ENCODE data around the gene EIF4E2. TPM values are rescaled to one million over a fixed set of nuclear protein-coding genes. Genes with fewer than 3 reads are reported as not detected.

Gene EIF4E2
- total RNA-seq, 3 donors from 2014 or later (not counting 1 experiment from before 2014, with no cell fraction given) = 62.2 to 67.6 (median 63.5) TPM

- DNase-seq = no peak
- no peaks in the 10 kb centered on the region for H3K36me3 Mint-ChIP-seq
- Histone ChIP-seq H3K36me3 (ENCODE audit: control insufficient read depth, insufficient read depth, low read length) (no peaks in the 10 kb centered on the region), H3K4me3 (ENCODE audit: low read length) (no peak overlapping the region), H3K9me3 (ENCODE audit: control insufficient read depth, insufficient read depth, low read length) (no peaks in the 10 kb centered on the region), H3K4me1 (ENCODE audit: control insufficient read depth, insufficient read depth, low read length) (peaks cover 40% of the 10 kb centered on the region), H3K27ac (ENCODE audit: low read length) (no peak overlapping the region), H3K27me3 (ENCODE audit: control insufficient read depth, insufficient read depth, low read length) (peaks cover 18% of the 10 kb centered on the region)
- H3K9me3 Mint-ChIP-seq = no peaks in the 10 kb centered on the region
- 81% methylated on average over 12 of the region's 13 CpGs for WGBS (ENCODE audit: insufficient coverage)
- TF ChIP-seq CTCF (IDR thresholded peaks at IDR 0.05) = no peak
- H3K27me3 Mint-ChIP-seq (ENCODE audit: low read depth in 2 of 2) = peaks cover 12 to 20% of the 10 kb centered on the region in 2 donors
- intact Hi-C loops (cut with micrococcal nuclease) = no loop called here
- no peak for ATAC-seq
- H3K4me1 Mint-ChIP-seq = peaks cover 9 to 15% of the 10 kb centered on the region in 2 donors
- no peak overlapping the region for H3K27ac Mint-ChIP-seq
- H3K4me3 Mint-ChIP-seq = no peak overlapping the region
These were observed 24.0 kb upstream of the EIF4E2 start for GRCh38 chr2:232526372-232526941.

GRCh38 chr2:232527905-232528470, 22.5 kb upstream of the EIF4E2 start:
- no peak for DNase-seq
- Histone ChIP-seq H3K4me3 (ENCODE audit: low read length) (no peak overlapping the region), H3K9me3 (ENCODE audit: control insufficient read depth, insufficient read depth, low read length) (no peaks in the 10 kb centered on the region), H3K36me3 (ENCODE audit: control insufficient read depth, insufficient read depth, low read length) (no peaks in the 10 kb centered on the region), H3K27me3 (ENCODE audit: control insufficient read depth, insufficient read depth, low read length) (peaks cover 10% of the 10 kb centered on the region), H3K4me1 (ENCODE audit: control insufficient read depth, insufficient read depth, low read length) (peaks cover 27% of the 10 kb centered on the region), H3K27ac (ENCODE audit: low read length) (no peak overlapping the region)
- Mint-ChIP-seq H3K27ac (peak overlapping the region in 1 of 2 donors; percentile 77), H3K4me3 (no peak overlapping the region), H3K9me3 (no peaks in the 10 kb centered on the region), H3K36me3 (no peaks in the 10 kb centered on the region), H3K27me3 (ENCODE audit: low read depth in 2 of 2) (peaks cover 11 to 18% of the 10 kb centered on the region in 2 donors), H3K4me1 (peaks cover 9 to 13% of the 10 kb centered on the region in 2 donors)
- TF ChIP-seq CTCF (IDR thresholded peaks at IDR 0.05) = no peak
- ATAC-seq = no peak
- 85% methylated on average over 6 of the region's 6 CpGs for WGBS (ENCODE audit: insufficient coverage)
- intact Hi-C loops (cut with micrococcal nuclease) = no loop called here

- Histone ChIP-seq H3K27me3 (ENCODE audit: control insufficient read depth, insufficient read depth, low read length) (peaks cover 4% of the 10 kb centered on the region), H3K36me3 (ENCODE audit: control insufficient read depth, insufficient read depth, low read length) (no peaks in the 10 kb centered on the region), H3K4me3 (ENCODE audit: low read length) (no peak overlapping the region), H3K9me3 (ENCODE audit: control insufficient read depth, insufficient read depth, low read length) (no peaks in the 10 kb centered on the region), H3K27ac (ENCODE audit: low read length) (no peak overlapping the region), H3K4me1 (ENCODE audit: control insufficient read depth, insufficient read depth, low read length) (peaks cover 20% of the 10 kb centered on the region)
- no peaks in the 10 kb centered on the region for H3K36me3 Mint-ChIP-seq
- intact Hi-C loops (cut with micrococcal nuclease) = no loop called here
- H3K4me1 Mint-ChIP-seq = peaks cover 9 to 13% of the 10 kb centered on the region in 2 donors
- peak overlapping the region in 1 of 2 donors; percentile 77 for H3K27ac Mint-ChIP-seq
- no peak for TF ChIP-seq CTCF (IDR thresholded peaks at IDR 0.05)
- no peaks in the 10 kb centered on the region for H3K9me3 Mint-ChIP-seq
- DNase-seq = peak in 1 of 2 donors; percentile 31
- ATAC-seq = peak in 2 of 3 donors; percentile 36 to 43
- H3K27me3 Mint-ChIP-seq (ENCODE audit: low read depth in 2 of 2) = peaks cover 6 to 12% of the 10 kb centered on the region in 2 donors
- 55% methylated on average over 11 of the region's 11 CpGs for WGBS (ENCODE audit: insufficient coverage)
- H3K4me3 Mint-ChIP-seq = no peak overlapping the region
These were observed 21.6 kb upstream of the EIF4E2 start for GRCh38 chr2:232528746-232529460.
